GM19238 (cell line): ENCODE results near the gene VPS25.
"Not testable (repeated sequence)": the region's sequence is repeated elsewhere in the genome, so short reads cannot be mapped to it uniquely, and the experiment has no call there.

Experiments
- DNase-seq: peaks from one replicate; pipeline ENCODE4 v3.0.0; 2011; ENCODE audit warnings: low spot score; ENCODE audit not compliant: insufficient read length

VPS25 gene

DNA sequence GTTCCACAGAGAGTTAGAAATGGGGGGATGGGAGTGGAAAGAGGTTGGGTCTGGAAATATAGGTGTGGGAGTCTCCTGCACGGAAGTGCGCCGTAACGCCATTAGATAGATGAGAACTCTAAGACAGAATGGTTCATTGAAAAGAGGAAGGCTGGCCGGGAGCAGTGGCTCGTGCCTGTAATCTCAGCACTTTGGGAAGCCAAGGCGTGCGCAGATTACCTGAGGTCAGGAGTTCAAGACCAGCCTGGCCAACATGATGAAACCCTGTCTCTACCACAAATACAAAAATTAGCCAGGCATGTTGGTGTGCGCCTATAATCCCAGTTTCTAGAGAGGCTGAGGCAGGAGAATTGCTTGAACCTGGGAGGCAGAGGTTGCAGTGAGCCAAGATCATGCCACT, 5.2 kb upstream of the VPS25 start:
- not testable (repeated sequence) for DNase-seq

DNA sequence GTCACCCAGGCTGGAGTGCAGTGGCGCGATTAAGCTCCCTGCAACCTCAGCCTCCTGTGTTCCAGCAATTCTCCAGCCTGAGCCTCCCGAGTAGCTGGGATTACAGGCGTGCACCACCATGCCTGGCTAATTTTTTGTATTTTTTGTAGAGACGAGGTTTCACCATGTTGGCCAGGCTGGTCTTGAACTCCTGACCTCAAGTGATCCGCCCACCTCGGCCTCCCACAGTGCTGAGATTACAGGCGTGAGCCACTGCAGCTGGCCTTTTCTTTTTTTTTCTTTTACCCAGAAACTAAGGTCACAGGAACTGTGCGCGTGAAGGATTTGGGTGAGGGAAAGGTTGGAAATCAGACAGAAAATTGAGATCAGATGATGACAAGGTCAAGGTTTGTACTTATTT, 3.3 kb upstream of the VPS25 start:
- DNase-seq: not testable (repeated sequence)

DNA sequence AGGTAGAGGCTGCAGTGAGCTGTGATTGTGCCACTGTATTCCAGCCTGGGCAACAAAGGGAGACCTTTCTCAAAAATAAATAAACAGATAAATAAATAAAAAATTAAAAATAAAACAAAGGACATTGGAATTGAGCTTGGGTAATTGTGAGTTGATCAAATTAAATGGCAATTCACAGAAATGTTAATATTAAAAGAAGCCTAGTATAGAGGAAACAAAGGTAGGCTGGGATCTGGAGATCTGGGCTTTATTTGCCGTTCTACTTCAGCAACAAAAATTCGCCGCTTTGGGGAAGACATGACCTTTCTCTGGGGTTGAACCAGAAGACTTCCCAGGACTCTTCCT, 332 bp upstream of the VPS25 start:
- DNase-seq: no peak

DNA sequence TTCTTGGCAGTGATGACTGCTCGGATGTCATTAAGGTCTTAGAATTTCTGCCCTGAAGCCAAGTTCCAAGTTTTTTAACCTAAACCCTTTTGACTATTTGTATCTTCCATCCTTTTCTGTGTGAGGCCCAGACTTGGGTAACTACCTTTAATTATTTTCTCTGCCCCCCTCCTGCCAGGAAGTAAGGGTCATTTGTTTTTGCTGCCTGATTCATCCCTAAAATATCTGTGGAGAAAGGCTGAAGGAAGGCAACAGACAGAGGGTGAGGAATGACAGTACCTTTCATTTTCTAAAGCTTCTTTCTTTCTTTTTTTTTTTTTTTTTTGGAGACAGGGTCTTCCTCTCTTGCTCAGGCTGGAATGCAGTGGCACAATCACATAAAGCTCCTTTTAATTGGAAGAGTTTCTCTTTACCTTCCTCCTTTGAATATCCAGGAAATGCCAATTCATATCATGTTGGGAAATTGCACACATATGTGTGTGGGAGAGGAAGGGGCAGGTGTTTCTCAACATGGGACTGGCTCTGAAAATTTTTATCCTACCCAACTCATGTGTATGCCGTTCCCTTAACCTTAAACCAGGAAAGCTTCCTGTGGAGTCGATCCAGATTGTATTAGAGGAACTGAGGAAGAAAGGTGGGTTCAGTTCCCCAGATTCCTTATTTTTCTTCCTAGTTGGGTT, 957 bp downstream of the VPS25 start:
- DNase-seq: no peak

DNA sequence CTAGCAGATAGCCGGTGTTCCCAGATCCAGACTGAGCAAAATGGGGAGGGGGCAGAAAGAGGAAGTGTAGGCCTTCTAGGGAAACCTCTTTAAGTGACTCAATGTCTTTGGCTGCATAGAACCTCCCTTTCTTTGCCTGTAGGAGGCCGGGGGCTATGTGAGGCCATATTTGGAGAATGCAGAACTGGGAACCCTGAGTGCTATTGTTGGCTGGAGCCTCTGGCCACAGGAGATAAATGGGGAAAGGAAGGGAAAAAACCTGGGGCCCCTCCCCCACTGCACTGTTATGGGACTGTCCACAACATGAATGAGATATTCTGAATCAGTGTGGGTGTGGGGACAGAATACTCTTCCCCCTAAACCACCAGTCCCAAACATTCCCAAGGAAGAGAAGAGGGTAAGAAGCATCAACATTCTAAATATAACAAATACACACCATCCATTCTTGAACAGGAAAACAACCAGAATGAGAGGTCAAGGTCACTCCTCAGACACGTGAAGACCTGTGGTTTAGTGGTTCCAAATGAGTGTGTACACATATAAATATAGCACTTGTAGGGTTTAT, 2.4 kb downstream of the VPS25 start:
- no peak for DNase-seq

DNA sequence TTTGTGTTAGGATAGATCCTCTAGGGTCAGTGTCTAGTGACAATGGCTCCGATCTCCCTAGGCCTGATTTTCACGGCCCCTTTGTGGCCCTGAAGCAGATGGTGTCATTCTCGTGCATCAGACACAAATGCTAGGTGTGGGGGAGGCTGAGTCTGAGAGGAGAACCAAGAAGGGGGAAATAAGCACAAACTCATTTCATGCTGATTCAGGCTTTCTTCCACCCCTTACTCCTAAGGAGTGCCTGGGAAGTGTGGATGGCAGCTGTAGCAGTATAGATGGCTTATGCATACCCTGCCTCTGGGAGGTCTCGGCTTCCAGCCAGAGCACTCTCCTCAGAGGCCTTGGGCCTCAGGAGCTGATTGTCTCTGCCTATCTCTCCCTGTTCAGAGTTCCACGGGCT, 5.3 kb downstream of the VPS25 start:
- no peak for DNase-seq

DNA sequence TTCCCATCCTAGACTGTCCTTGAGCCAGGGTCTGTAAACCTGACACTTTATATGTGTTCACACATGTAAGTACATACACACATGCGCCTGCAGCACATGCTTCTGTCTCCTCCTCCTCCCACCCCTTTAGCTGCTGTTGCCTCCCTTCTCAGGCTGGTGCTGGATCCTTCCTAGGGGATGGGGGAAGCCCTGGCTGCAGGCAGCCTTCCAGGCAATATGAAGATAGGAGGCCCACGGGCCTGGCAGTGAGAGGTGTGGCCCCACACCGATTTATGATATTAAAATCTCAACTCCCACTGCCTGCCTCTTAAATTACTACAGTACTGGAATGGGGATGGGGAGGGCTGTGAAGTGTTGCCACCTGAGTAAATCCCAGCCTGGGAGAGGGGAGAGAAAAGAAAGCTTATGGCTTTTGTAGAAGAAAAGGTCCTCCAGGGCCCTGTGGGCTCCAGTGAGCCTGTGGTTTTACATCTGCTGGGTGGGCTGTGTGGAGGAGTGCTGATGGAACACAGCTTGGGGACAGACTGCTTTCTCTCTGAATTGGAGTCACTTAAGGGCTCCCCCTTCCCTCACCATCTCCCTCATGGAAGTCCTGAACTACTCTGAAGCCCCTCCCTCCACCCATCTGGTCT, 6.2 kb downstream of the VPS25 start:
- DNase-seq: no peak

DNA sequence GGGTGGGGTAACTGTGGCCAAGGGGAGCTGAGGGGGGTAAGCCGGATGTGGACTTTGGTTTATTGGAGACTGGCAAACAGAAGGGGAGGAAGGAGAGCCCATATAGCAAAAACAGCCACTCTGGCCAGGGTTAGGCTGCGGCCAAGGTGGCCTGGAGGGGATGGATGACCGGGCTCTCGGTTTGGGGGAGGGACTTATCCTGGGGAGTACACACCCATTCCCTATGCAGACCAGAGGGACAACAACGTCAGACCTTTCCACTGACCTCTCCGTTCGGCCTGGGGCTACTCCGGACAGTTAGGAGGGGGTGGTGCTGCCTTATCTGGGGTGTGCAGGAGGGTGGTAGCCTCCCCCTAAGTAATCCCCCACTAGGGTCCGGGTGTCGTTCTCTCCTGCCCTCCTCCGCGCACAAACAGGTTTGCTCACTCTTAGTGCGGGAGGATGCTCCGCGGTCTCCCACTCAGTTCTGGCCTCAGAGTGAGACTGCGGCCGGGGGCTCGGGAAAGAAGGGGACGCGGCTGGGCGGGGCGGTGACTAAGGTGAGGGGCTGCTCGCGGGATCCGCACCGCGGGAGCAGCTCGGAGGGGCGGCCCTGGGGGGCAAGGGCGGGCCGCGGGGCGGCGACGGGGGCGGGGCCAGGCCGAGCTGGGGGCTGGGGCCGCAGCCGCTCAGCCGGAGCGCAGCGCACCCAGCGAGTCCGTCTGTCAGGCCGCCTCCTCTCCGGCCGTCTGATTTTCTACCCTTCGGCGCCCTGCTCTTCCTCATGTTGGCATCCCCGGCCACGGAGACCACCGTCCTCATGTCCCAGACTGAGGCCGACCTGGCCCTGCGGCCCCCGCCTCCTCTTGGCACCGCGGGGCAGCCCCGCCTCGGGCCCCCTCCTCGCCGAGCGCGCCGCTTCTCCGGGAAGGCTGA, 6.9 kb downstream of the VPS25 start, which contains the start of gene WNK4:
Gene WNK4, plus strand, starts transcription at position 675 of the 915 bp plus-strand sequence. Its CDS starts 89 bp downstream, at position 764.
- DNase-seq: no peak

DNA sequence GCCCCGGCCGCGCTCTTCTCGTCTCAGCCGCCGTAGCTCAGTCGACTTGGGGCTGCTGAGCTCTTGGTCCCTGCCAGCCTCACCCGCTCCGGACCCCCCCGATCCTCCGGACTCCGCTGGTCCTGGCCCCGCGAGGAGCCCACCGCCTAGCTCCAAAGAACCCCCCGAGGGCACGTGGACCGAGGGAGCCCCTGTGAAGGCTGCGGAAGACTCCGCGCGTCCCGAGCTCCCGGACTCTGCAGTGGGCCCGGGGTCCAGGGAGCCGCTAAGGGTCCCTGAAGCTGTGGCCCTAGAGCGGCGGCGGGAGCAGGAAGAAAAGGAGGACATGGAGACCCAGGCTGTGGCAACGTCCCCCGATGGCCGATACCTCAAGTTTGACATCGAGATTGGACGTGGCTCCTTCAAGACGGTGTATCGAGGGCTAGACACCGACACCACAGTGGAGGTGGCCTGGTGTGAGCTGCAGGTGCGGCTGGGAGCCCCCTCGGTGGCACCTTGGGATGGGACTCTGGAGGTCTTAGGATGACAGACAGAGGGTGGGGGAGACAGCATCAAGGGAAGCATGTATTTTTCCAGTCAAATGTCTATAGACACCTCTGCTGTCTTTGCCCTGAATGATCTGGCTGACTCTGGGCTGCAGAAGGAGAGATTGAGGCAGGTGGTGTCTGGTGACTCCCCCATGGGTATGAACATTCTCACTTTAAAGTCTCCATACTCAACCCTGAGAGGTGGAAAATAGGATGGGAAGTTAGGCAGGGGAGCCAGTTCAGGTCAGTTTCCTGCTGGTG, 7.8 kb downstream of the VPS25 start:
- DNase-seq: no peak

DNA sequence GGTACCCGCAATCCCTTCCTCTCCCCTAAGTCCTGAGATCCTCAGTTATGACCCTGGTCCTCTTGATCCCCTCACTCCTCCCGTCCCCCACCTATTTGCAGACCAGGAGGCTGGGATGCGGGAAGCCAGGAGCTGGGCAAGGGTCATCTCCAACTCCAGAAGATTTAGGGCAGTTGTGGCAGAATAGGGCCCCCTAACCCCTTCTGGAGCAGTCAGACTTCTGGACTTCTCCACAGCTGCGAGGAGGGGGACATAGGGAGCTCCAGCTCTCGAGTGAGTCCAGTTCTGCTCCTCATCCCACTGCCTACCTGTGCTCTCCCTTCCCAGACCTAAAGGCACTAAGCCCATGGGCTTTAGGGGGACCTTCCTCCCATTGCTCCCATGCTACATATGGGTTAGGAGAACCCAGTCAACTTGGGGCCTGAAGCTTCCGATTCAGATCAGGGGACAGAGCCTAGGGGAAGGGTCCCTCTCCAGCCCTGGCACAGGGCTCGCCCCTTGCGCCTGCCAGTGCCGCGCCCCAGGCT, 8.5 kb downstream of the VPS25 start:
- DNase-seq: no peak

DNA sequence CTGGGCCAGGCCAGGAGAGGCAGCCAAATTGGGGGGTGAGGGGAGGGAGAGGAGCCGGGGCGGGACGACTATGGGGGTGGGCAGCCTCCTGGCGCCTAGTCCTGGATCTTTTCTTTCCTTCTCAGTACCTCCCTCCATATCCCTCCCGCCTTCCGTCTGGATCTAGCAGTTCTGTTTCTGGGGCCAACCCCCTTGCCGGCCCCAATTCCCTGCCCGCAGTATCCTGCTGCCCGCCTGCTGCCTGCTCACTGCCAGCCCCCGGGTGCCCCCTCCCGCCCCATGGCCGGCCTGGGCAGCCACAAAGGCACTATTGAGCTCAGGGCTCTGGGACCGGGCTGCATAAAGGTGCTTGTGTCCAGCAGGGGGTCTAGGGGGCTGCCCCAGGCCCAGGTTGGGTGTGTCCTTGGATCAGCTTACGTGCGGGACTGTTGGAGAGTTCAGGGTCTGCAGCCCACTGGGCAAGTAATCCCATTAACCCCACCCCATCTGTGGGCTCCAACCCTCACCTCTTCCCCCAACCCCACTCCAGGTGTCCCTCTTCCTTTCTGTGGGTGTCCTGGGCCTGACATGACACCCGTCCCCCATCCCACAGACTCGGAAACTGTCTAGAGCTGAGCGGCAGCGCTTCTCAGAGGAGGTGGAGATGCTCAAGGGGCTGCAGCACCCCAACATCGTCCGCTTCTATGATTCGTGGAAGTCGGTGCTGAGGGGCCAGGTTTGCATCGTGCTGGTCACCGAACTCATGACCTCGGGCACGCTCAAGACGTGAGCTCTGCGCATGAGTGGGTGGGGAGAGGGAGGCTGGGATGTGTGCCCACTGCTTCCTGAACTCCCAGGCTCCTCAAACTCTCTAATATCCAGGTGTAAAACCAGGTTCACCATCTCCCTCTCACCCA, 9.2 kb downstream of the VPS25 start:
- no peak for DNase-seq

DNA sequence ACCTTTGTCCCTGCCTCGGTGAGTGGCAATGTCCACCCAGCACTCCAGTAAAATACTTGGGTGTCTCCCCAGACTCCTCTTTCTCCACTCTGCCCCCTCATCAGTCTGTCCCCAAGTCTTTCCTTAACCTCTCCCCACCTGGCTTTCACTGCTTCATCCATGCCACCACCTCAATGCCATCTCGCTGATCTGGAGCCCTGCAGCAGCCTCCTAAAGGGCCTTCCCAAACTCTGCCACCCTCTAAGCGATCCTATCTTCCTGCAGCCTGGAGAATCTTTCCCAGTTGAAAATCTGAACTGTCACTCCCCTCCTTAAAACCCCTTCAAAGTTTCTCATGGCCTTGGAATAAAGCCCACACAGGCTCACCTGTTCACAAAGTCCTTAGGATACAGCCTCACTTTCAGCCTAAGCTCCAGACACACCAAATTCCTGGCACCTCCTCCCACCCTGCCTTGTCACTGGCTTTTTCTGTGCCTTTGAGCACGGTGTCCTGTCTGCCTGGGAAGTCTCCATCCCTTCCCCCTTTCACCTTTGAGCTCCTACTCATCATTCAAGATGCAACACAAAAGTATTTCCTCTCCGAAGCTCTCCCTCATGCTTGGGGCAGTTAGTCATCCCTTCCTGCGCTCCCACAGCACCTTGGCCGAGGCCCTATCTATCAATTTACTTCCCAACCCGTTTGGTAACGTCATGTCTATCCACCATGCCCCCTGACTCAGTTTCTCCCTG, 10.0 kb downstream of the VPS25 start:
- no peak for DNase-seq

DNA sequence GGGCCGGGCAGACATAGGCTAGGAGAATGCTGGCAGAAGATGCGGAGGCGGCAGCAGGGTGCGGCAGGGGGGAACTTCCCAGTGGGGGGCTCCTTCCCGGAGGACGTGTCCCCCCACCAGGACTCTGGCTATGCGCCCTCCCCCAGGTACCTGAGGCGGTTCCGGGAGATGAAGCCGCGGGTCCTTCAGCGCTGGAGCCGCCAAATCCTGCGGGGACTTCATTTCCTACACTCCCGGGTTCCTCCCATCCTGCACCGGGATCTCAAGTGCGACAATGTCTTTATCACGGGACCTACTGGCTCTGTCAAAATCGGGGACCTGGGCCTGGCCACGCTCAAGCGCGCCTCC, 10.5 kb downstream of the VPS25 start:
- no peak for DNase-seq

DNA sequence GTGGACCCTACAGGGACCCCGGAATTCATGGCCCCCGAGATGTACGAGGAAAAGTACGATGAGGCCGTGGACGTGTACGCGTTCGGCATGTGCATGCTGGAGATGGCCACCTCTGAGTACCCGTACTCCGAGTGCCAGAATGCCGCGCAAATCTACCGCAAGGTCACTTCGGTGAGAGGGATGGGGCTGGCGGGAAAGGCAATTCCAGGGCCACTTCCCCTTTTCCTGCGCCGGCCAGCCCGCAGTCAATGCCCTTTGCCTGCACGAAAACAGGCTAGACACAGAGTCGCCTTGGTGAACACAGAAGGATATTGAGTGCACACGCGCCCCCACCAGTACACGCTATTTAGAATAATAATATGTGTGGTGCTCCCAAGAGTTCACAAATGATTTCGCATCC, 11.2 kb downstream of the VPS25 start:
- no peak for DNase-seq

DNA sequence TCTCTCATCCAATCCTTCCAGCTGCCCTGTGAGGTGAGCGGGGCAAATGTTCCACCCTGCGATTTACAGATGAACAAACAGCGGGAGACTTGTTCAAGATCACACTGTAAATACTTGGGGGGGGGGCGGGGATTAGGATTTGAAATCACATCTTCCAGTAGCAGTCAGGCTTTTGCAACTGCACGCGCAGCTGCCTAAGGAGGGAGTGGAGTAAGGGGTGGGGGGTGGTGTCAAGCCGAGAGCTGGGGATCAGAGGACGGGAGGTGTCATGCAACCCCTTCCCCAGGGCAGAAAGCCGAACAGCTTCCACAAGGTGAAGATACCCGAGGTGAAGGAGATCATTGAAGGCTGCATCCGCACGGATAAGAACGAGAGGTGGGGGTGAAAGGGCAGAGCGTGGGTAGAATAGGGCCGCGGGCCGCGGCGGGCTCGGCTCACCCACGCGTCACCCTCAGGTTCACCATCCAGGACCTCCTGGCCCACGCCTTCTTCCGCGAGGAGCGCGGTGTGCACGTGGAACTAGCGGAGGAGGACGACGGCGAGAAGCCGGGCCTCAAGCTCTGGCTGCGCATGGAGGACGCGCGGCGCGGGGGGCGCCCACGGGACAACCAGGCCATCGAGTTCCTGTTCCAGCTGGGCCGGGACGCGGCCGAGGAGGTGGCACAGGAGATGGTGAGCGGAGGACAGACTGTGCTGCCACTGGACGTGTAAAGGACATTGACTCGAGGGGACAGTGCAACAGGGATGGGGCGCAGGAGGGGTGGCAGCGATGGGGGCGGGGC, 11.8 kb downstream of the VPS25 start:
- DNase-seq: no peak

DNA sequence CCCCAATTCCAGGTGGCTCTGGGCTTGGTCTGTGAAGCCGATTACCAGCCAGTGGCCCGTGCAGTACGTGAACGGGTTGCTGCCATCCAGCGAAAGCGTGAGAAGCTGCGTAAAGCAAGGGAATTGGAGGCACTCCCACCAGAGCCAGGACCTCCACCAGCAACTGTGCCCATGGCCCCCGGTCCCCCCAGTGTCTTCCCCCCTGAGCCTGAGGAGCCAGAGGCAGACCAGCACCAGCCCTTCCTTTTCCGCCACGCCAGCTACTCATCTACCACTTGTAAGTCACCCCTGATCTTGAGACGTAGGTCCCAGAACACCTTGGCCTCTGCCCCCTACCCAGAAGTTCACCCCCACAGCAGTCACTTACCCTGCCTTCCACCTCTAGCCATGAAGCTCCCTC, 14.0 kb downstream of the VPS25 start:
- DNase-seq: no peak

DNA sequence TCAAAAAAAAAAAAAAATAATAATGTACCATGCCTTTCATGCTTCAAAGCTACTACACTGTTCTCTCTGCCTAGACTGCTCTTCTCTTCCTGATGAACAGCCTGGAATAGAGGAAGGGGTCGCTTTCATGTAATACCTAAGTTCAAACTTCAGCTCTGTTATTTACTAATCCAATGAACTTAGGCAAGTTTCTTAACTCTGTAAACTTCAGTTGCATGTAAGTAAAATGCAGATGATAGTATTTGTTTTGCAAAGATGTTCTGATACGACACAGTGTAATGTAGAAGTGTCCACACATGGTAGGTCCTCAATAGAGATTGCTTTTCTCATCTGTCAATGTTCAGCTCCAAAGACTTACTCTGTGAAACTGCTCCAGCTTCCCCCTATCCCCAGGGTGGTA, 18.7 kb downstream of the VPS25 start:
- DNase-seq: no peak

DNA sequence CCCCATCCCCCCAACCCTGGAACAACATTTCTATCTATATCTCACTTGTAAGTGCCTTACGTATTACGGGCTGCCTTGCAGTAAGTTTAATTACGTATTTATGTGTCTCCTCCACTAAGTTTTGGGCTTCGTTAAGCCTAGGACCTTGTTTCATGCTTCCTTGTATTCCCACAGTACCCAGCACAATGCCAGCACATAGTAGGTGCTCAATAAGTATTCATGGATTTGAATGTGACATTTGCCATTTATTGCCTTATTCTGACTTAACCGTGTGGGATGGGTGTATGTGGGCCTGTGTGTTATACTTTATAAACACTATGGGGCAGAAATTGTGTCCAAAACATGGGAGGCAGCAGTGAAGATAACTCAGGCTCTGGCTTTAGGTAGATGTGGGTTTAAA, 19.3 kb downstream of the VPS25 start:
- DNase-seq: no peak

DNA sequence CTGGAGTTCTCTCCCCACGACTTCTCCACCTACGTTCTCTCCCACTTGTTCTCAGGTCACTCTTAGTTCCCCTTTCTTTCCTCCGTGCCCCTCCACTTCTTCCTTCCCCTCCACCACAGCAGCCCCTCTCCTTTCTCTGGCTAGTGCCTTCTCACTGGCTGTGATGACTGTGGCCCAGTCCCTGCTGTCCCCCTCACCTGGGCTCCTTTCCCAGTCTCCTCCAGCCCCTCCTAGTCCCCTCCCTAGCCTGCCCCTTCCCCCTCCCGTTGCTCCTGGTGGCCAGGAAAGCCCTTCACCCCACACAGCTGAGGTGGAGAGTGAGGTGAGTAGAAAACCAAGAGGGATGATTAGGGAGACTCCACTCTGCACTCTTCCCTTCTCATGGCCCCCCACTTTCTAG, 21.8 kb downstream of the VPS25 start:
- DNase-seq: no peak
